Spleen (tissue), 11 donors: ENCODE data around the gene SEL1L3. TPM values are rescaled to one million over a fixed set of nuclear protein-coding genes. Genes with fewer than 3 reads are reported as not detected.

Experiments
- DNase-seq: peaks from one replicate; pipeline ENCODE4 v3.0.0-alpha.2; 2020
- H3K27ac ChIP-seq, 8 donors: fragments of 200-600 bp; sonication (generic) in 7 of 8; 1 replicate in 4 of 8; 2 replicates in 4 of 8; pipeline versions ENCODE4 v1.5.0 to v1.8.0; 2016 to 2021; ENCODE audit warnings: inconsistent platforms in 4 of 8, mild to moderate bottlenecking in 4 of 8, moderate library complexity in 1 of 8
- H3K27me3 ChIP-seq, 7 donors: fragments of 200-600 bp; sonication (generic) in 6 of 7; replicated peaks in 1 of 7; 1 replicate in 4 of 7; 2 replicates in 3 of 7; pipeline versions ENCODE4 v1.5.0 to v1.8.0; 2016 to 2021; ENCODE audit warnings: inconsistent platforms in 3 of 7, mild to moderate bottlenecking in 1 of 7
- H3K36me3 ChIP-seq, 6 donors: fragments of 200-600 bp; sonication (generic) in 5 of 6; 1 replicate in 4 of 6; 2 replicates in 2 of 6; pipeline versions ENCODE4 v1.5.0 to v1.8.0; 2016 to 2021; ENCODE audit warnings: inconsistent platforms in 2 of 6
- H3K4me1 ChIP-seq, 6 donors: fragments of 200-600 bp; sonication (generic) in 5 of 6; 1 replicate in 3 of 6; 2 replicates in 3 of 6; pipeline versions ENCODE4 v1.5.0 to v1.8.0; 2016 to 2021; ENCODE audit warnings: inconsistent platforms in 3 of 6
- H3K4me3 ChIP-seq, 8 donors: fragments of 200-600 bp; sonication (generic) in 7 of 8; 1 replicate in 4 of 8; 2 replicates in 4 of 8; pipeline versions ENCODE4 v1.5.0 to v1.8.0; 2016 to 2021; ENCODE audit warnings: inconsistent platforms in 4 of 8, mild to moderate bottlenecking in 4 of 8, moderate library complexity in 2 of 8
- H3K9me3 ChIP-seq, 8 donors: fragments of 200-600 bp; sonication (generic) in 7 of 8; 1 replicate in 4 of 8; 2 replicates in 4 of 8; pipeline versions ENCODE4 v1.5.0 to v1.8.0; 2016 to 2021; ENCODE audit warnings: inconsistent platforms in 4 of 8
- POLR2A ChIP-seq, 3 donors: fragments of 450-650 bp; IDR thresholded peaks; one replicate each; pipeline ENCODE4 v1.5.1; 2017; ENCODE audit warnings: antibody characterized with exemption in 3 of 3, mild to moderate bottlenecking in 1 of 3
- POLR2AphosphoS5 ChIP-seq, 3 donors: sonication (generic); formaldehyde crosslinking; IDR thresholded peaks; one replicate each; pipeline ENCODE4 v1.5.1; 2017; ENCODE audit warnings: antibody characterized with exemption in 3 of 3
- WGBS, 5 donors: extraction: QIAGEN DNeasy Blood & Tissue Kit in 3 of 5; methylation state at CpG; one replicate each; pipeline versions ENCODE4 v1.1.5 to v1.1.7; 2013 to 2018; 5-methylcytosine and 5-hydroxymethylcytosine counted together
- intact Hi-C: fragments of 100-400 bp; cut with DNase I; formaldehyde crosslinking; loops from one replicate; pipeline ENCODE4 v1.15.0; 2023; ENCODE audit warnings: low total_unique reads
- polyA plus RNA-seq, 3 donors: library from polyadenylated mRNA; stranded (reverse); fragments of 200-250 nt; gene quantifications; one replicate each; pipeline ENCODE4 v1.2.1, GENCODE V29; 2013
- total RNA-seq, 7 donors: library from RNA; depleted of rRNA in 3 of 7; stranded (reverse); fragments of >200 nt in 3 of 7; fragmentation: NEBNext Ultra II Directional in 4 of 7; extraction: Animal tissue kit (Norgen Biotek cat#: 25700) in 4 of 7; gene quantifications; one replicate each; pipeline versions ENCODE4 v1.1.0 to v1.2.1, GENCODE V29; 2016 to 2021
- TF ChIP-seq, protein P1 (sequence below), 11 experiments: fragments of 200-600 bp in 7 of 11; fragments of 450-650 bp in 4 of 11; sonication (generic) in 4 of 11; IDR thresholded peaks in 8 of 11; conservative IDR thresholded peaks in 3 of 11; 1 replicate in 7 of 11; 2 replicates in 4 of 11; pipeline versions ENCODE4 v1.4.0 to v1.8.0; 2016 to 2021; ENCODE audit warnings: antibody characterized with exemption in 11 of 11, inconsistent platforms in 4 of 11, mild to moderate bottlenecking in 1 of 11
- donor health status: healthy with polysubstance abuse.
- donor health status: DM: no; HTN: no; CAD: no; lungs with moderate emphysema.
- donor health status: DM: no; HTN: no; CAD: no.
- donor health status: Bipolar disorder and iron deficiency.
- donor health status: healthy.
- donor health status: DM: no; HTN: no; CAD: no.
- donor health status: DM: yes; HTN: yes; CAD: no.

The SEL1L3 gene
- total and polyA plus RNA-seq, 10 donors = 59.0 to 319 (median 127) TPM

DNA sequence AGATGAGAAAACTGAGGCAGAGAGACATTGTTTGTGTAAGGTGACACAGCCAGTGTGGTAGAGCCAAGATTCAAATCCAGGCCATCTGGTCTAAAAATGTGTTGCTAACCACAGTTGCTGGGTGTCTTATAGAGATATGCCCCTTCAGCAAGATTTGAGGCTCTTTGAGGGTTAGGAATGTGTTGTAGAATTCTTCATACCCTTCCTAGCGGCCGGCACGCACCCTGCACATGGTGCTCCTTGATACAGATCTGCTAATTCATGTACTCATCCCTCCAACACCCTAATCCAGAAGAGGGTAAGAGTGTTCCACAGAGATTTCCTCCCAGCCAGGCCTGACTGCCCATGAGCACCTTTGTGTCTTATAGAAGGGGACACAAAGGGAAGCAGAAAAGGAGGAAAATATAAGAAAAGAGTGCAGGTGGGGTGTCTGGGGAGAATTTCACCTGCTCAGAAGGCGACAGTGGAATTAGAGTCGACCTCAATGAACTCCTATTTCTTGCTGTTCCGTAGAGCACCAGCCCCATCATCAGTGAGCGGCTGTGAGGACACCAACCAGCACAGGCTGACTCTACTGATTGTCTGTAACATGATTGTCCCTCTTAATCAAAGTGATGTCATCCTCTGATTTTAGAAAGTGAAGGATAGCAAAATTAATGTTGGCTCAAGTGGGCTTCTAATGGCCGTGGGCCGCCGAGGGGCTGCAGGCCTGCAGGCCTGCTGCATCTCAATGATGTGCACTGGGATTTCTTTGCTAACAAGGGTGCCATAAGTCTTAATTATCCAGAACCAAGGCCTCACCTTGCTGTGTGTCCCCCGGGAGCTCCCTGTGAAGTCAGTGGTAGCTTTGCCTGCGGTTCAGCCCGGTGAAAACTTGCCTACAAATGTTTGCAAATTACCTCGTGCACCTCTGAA, 27.1 kb upstream of the SEL1L3 start:
- Histone ChIP-seq H3K4me3 (no peak overlapping the region), H3K36me3 (no peaks in the 10 kb centered on the region), H3K9me3 (no peaks in the 10 kb centered on the region), H3K4me1 (peaks cover 0 to 2% (median under 1%) of the 10 kb centered on the region in 6 donors), H3K27ac (no peak overlapping the region), H3K27me3 (no peaks in the 10 kb centered on the region)
- intact Hi-C loops = no loop called here
- TF ChIP-seq POLR2A (IDR thresholded peaks at IDR 0.05) (no peak), POLR2AphosphoS5 (IDR thresholded peaks at IDR 0.05) (no peak)
- TF ChIP-seq, protein P1, sequence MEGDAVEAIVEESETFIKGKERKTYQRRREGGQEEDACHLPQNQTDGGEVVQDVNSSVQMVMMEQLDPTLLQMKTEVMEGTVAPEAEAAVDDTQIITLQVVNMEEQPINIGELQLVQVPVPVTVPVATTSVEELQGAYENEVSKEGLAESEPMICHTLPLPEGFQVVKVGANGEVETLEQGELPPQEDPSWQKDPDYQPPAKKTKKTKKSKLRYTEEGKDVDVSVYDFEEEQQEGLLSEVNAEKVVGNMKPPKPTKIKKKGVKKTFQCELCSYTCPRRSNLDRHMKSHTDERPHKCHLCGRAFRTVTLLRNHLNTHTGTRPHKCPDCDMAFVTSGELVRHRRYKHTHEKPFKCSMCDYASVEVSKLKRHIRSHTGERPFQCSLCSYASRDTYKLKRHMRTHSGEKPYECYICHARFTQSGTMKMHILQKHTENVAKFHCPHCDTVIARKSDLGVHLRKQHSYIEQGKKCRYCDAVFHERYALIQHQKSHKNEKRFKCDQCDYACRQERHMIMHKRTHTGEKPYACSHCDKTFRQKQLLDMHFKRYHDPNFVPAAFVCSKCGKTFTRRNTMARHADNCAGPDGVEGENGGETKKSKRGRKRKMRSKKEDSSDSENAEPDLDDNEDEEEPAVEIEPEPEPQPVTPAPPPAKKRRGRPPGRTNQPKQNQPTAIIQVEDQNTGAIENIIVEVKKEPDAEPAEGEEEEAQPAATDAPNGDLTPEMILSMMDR (IDR thresholded peaks at IDR 0.05 in 8 of 11, conservative IDR thresholded peaks at IDR 0.05 in 3 of 11) = no peak
- DNase-seq = no peak
- 88 to 93% (median 91%) methylated on average over 14 of the region's 14 CpGs for WGBS, 5 donors

DNA sequence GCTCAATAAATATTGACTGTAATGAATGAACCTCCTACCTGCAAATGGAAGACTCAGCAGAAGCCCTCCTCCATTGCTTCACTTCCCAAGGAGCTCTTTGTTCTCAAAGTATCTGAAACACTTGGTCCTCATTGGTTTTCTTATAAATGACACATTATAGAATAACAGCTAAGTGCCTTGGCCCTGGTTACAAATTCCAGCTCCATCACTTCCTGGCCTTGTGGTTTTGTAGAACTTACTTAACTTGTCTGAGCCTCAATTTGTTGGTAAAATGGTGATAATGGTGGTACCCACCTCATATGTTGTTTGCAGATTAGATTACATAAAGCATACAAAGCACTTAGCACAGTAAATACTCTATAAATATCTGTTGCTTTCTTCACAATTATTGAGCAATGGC, 26.0 kb upstream of the SEL1L3 start:
- no peak for DNase-seq
- no peaks in the 10 kb centered on the region for H3K36me3 ChIP-seq
- H3K9me3 ChIP-seq = no peaks in the 10 kb centered on the region
- intact Hi-C loops = no loop called here
- TF ChIP-seq, protein P1 (IDR thresholded peaks at IDR 0.05 in 8 of 11, conservative IDR thresholded peaks at IDR 0.05 in 3 of 11) = no peak
- no peak for TF ChIP-seq POLR2AphosphoS5 (IDR thresholded peaks at IDR 0.05)
- no peak for TF ChIP-seq POLR2A (IDR thresholded peaks at IDR 0.05)
- no peak overlapping the region for H3K27ac ChIP-seq
- H3K4me3 ChIP-seq = no peak overlapping the region
- H3K4me1 ChIP-seq = peaks cover 0 to 13% (median 10%) of the 10 kb centered on the region in 6 donors
- H3K27me3 ChIP-seq = no peaks in the 10 kb centered on the region

DNA sequence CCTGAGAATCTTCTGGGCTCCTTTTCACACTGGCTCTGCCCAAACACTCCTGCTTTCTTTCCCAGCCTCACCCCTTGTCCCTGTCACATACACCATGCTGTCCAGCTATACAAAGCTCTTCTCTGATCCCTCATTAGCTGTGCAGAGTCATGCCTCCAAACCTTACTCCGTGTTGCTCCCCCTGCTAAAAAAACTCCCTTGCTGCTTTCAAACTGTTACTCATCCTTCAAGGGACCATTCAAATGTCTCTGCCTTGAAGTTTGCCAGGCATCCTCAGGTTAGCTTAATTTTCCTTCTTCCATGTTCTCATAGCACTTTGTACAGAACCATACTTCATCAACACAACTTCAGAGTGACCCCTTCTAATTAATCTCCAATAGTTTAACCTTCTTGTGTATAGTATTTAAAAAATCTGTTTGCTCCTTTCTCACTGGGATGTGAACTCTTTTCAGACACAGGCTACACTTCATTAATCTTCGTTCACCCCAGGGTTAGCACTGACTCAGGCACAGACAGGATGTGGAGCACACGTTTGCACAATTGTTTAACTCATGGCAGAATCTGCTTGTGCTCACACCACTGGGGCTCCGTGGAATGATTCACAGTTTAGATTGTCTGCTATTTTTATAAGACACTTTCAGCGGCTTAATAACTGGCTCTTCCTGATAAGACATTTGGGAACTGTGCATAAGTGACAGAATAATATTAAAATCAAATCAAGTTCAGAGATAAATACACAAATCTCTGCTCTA, 21.4 kb upstream of the SEL1L3 start:
- WGBS, 5 donors = 25 to 42% (median 30%) methylated on average over 5 of the region's 5 CpGs
- Histone ChIP-seq H3K9me3 (no peaks in the 10 kb centered on the region), H3K4me1 (peaks cover 3 to 37% (median 22%) of the 10 kb centered on the region in 6 donors), H3K36me3 (no peaks in the 10 kb centered on the region), H3K4me3 (no peak overlapping the region), H3K27me3 (no peaks in the 10 kb centered on the region), H3K27ac (peak overlapping the region in 2 of 8 donors; percentile 3 to 56)
- no peak for DNase-seq
- intact Hi-C loops = no loop called here
- no peak for TF ChIP-seq POLR2A (IDR thresholded peaks at IDR 0.05)
- no peak for TF ChIP-seq POLR2AphosphoS5 (IDR thresholded peaks at IDR 0.05)
- TF ChIP-seq, protein P1 (IDR thresholded peaks at IDR 0.05 in 8 of 11, conservative IDR thresholded peaks at IDR 0.05 in 3 of 11) = no peak

DNA sequence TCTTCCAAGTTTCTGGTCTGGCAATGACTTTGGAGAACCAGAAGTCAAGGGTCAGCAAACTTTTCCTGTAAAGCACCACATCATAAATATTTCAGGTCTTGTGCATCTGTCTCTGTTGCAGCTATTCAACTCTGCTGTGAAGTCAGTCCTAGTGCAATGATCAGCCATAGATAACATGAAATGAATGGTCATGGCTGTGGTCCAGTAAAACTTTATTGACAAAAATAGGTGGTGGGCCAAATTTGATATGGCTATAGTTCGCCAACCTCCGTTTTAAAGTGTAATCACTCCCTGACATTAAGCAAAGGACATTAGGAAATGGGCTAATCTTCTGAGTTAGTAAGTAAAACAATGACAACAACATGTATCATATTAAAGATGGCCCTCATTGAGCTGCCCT, 20.8 kb upstream of the SEL1L3 start:
- intact Hi-C loops = no loop called here
- WGBS, 5 donors = 90 to 94% (median 91%) methylated on average over 2 of the region's 2 CpGs
- peak overlapping the region in 1 of 8 donors; percentile 3 for H3K27ac ChIP-seq
- H3K9me3 ChIP-seq = no peaks in the 10 kb centered on the region
- no peaks in the 10 kb centered on the region for H3K36me3 ChIP-seq
- peaks cover 3 to 44% (median 26%) of the 10 kb centered on the region in 6 donors for H3K4me1 ChIP-seq
- no peak overlapping the region for H3K4me3 ChIP-seq
- DNase-seq = no peak
- H3K27me3 ChIP-seq = no peaks in the 10 kb centered on the region
- TF ChIP-seq POLR2AphosphoS5 (IDR thresholded peaks at IDR 0.05) (no peak), POLR2A (IDR thresholded peaks at IDR 0.05) (no peak)
- TF ChIP-seq, protein P1 (IDR thresholded peaks at IDR 0.05 in 8 of 11, conservative IDR thresholded peaks at IDR 0.05 in 3 of 11) = no peak
